ENCODE results near the gene IQCK.
"Not testable (repeated sequence)": the region's sequence is repeated elsewhere in the genome, so short reads cannot be mapped to it uniquely, and the experiment has no call there.

Gene IQCK

DNA sequence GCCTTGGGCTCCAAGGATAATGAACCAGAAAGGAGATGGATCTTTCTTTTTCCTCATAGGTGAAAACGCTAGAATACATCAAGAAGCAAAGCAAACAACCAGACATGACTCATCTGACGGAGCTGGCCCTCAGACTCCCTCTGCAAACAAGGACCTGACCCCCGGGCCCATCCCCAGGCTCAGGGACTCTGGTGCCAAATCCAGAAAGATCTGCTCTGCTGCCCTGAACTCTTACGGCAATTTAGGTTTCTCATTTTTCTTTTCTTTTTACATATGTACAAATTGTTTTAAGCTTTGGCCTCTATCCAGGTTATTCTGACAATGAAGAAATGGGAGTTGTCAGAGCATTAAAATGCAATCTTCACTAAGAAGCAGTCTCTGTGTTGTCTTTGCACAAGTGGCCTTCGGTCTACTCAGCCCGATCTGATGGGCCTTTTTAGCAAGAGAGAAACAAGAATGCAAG, 17.7 kb upstream of the IQCK start:
- DNase-seq, result no peak

DNA sequence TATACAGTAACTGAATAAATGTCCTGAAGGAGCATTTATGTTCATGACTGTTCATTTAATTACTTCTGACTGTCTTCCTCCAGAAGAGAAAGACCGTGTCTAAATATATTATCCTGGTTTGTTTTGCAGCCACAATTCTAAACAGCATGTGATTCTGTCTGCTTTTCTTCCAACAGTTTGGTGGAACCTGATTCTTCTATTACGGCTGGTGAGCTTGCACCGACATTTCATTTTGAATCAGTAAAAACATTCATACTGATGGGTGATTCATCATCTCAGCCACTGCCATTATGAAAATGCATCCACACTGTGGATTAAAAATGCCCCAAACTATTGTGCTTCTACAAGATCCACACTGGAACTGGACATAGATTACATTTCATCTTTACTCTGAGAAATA, 17.0 kb upstream of the IQCK start:
- no peak for DNase-seq

DNA sequence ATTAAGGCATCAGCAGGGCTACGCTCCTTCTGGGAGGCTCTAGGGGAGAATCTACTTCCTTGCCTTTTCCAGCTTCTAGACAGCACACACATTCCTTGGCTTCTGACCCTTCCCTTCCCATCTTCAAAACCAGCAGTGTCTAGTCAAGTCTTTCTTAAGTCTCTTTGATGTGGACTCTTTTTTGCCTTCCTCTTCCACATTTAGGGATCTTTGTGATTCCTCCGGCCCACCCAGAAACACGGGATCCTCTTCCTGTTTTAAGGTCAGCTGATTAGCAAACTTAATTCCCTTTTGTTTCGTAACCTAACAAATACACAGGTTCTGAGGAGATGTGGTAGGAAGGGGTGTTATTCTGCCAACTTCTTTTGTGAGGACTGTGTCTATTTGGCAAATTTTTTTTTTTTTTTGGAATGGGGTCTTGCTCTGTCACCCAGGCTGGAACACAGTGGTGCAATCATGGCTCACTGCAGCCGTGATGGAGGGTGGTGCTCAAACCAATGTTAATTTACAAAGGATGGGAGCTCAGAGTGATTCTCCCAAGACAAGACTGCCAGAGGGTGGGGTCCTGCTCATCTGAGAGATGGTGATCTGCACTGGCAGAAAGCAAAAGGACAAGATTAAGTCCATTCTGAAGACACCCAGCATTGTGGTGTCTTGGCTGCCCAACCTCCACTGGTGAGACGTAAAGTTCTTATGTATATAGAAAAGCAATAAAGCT, 14.7 kb upstream of the IQCK start:
- no peak for DNase-seq

DNA sequence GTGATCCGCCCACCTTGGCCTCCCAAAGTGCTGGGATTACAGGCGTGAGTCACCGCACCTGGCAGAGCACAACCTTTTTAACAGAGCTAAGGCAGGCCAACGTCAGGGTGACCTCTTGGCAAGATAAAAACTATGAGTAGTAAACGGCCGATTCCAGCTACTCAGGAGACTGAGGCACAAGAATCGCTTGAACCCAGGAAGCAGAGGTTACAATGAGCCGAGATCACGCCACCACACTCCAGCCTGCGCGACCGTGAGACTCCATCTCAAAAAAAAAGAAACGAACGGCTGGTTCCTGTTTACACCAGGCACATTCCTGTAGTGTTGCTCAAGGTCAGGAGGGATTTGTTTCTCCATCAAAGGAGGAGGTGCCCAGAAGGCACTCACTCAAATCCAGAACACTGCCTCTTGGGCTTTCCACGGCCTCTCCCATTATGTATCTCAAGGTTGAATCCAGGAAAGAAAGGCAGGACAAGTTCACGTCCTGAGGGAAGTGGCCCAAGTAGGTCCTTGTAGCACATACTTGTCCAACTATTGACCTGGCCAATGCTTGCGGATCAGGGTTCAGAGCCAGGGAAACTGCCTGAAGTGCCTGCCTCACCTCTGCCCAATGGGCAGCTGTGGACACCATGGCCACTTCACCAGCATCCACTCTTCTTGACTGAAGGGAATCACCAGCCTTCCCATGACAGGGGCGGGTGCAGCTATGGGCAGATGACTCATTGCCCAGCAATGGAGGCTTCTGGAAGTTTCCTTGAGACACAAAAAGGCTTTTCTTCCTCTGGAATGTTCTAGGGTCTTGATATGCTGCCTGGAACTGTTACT, 13.5 kb upstream of the IQCK start:
- DNase-seq, result no peak

DNA sequence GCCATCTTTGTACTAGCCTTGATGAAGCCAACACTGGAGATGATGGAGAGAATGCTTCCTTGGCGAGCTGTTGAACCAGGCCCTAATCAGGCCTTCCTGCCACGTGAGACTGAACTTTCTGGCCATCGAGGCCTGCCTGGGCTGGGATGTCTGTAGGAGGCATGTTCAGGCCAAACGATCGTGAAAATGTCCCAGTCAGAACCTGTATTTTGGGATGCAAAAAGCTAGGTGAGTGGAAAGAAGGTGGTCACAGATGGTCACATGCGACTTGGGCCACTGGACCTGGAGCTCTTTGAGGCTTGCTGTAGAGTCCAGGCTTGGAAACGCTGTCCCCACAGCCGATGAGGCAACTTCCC, 12.9 kb upstream of the IQCK start:
- no peak for DNase-seq

DNA sequence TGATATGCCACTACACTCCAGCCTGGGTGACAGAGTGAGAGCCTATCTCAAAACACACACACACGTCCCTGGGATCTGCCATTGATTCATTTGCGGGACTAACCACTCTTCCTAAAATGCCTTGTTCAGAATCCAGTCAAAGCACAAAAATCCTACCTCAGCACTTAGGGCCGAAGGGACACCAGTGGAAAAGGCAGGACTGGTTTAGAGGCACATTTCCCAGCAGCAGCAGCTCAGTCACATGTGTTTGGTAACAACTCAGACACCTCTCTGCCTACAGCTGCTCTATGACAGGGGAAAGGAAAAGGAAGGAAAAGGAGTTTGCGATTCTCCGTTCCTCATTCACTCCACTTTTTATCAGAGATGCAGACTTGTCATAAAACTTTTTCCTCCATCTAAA, 12.2 kb upstream of the IQCK start:
- no peak for DNase-seq

DNA sequence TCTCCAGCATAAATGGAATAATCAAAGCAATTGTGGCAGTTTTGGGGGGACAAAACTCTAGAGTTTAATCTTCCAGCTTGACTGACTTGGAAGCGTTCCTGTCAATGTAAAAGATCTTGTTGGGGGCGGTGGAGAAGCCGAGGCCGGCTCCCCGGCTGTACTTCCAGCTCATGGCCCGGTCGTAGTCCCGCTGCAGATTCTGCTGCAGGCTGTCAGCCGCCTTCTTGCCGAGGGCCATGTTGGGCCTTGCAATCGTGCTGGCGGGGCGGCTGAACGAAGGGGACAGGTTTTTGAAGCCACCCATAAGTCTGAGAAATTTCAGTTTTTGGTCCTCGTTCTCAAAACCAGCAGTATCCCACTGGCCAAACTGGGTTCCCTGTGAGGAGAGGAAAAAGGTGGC, 11.2 kb upstream of the IQCK start:
- no peak for DNase-seq

DNA sequence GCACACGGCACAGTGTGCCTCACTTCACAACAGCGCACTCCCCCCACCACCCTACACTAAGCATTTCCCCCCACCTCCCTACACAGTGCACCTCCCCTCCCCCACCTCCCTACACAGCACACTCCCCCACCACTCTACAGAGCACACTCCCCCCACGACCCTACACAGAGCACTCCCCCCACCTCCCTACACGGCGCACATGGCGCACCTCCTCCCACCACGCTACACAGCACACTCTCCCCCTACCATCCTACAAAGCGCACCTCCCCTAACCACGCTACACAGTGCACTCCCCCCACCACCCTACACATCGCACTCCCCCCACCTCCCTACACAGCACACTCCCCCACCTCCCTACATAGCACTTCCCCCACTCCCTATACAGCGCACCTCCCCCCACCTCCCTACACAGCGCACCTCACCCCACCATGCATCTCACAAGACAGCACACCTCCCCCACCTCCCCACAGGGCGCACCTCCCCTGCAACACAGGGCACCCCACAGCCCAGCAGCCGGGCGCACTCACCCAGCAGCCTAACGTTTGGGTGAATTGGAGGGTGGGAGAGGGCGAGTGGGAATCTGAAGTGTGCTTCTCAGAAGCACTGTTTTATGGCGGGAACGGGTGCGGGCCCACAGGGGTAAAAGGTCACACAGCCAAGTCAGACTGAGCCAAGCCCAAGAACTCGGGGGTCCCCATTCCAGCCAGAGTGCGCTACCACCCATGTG, 10.3 kb upstream of the IQCK start:
- no peak for DNase-seq

DNA sequence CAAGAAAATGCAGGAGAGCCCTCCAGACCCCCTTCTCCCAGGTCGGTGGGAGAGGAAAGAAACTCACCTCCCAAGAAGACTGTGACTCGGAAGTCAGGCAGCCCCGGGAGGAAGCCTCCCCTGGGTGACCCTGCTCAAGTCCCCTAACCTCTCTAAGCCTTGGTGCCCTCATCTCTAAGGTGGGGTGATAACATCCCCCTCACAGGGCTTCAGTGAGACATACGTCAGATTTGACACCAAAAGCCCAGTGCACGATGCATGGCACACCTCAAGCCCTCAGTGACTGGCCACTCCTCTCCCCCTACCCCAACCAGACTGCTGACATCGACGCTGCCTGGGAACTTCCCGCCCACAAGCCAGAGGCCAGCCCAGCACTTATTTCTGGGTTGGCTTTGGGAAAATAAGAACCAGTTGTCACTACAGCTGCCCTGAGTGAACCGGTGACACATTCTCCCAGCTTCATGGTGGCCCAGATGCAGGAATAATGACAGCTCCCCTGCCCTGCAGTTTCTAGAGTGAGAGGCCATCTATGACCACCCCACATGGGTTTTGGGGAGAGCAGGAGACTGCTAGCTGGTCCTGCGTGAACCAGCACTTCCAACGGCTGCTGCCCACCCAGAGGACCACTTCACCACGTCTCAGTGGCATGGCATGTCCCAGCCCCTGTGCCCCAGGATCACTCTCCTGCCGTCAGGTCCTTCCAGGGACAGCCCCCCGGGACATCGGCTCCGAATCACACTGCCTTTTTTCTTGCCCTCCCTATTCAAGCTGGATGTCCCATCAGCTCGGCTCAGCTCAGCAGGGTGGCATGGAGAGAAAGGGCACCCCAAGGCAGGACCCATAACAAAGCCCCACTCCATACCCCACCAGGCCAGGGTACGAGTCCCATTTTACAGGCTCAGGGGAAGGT, 9.5 kb upstream of the IQCK start:
- no peak for DNase-seq

DNA sequence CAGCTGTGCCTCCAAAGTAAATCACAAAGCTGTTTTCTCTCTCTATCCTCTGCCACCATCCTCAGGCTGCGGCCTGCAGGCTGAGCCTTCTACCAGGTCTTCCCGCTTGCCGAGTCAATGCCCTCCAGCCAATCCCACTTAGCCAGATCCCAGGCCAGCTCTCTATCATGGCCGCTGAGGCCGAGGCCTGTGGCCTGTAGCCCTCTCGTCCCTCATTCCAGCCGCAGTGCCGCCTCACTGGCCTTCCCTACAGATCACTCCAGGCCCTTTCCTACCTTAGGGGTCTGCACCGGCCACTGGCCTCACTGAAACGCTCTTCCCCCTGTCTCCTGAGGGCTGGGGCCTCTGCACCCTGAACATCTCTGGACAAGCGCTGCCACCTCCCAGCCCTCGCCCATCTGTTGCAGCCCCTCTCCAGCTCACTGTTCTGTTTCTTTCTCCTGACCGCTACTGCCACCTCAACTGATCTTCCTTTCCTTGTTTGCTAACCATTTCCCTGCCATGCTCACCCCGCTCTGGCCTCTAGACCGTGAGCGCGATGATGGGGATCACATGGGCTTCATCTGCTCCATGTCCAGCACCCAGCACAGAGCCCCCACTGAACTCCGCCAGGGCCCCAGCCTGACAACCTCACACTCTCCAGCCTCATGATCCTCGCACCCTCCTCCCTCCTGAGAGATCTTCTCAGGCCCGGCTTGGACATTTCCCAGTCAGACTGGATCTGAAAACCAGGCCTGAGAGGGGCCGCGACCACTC, 8.5 kb upstream of the IQCK start:
- DNase-seq, result no peak

DNA sequence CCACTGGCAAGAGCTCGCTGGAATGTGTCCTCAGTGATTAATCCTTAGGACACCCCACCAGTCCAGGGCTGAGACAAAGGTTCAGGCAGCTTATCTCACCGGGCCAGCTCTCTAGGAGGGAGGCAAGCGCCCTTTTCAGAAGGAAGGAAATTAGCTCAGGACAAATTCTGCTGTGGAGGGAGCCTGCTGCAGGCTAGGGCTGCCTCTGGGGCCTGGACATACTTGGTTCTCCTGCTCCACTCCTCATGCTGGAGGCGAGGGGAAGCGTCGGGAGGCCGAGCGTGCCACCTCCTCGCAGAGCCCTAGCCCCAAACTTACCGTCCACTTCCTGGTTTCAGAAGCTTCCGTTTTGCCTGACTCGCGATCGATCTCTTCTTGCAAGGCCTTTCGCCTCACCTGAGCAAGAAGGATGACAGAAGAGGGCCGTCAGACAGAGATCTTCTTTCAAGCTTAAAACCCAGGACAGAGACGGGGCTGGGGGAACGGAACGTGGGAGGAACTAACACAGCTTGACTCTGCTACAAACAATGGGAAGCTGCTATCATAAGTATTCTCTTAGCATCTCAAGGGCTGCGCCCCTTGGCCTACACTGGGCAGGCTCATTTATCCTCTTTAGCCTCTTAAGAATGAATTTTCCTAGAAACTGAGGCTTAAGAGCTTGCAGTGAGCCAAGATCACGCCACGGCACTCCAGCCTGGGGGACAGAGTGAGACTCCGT, 7.7 kb upstream of the IQCK start:
- no peak for DNase-seq

DNA sequence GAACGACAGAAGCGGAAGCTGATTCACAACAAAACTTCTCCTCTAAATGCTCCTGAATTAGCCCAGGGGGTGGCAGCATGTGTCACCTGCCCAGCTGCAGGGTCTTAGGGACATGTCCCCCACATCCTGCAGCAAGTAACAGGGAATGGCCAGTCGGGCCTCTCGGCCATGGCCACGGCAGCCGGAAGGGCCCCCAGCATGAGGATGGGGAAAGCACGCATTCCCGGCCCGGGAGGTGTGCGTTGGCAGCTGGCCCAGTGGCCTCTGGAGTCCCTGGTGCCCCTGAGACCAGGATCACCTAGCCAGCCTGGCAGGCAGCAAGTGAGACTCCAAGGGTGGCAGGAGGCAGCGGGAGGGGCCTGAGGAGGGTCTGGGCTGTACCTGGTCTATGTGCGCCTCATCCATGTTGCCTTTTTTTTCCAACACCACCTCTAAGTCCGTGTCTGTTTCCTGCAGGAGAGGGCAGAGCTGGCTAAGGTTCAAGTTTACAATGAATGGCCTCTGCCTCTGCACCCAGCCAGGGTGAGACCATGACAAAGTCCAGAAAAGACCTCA, 7.0 kb upstream of the IQCK start:
- no peak for DNase-seq

DNA sequence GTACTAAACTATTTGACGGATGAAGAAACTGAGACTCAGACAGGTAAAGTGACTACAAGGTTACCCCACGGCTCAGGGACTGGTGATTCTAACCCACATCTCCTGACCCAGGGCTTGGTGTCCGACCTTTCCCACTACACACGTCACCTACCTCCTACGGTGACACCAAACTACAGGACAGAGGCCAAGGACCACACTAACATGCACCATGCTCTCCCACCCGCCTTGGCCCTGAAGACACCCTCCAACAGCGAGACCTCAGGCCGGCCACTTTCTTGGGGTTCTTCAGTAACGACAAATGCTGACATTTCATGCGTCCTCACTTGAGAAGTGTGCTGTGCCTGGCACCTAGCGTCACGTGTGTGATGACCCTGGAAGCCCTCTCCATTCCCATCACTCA, 6.4 kb upstream of the IQCK start:
- DNase-seq, result no peak

DNA sequence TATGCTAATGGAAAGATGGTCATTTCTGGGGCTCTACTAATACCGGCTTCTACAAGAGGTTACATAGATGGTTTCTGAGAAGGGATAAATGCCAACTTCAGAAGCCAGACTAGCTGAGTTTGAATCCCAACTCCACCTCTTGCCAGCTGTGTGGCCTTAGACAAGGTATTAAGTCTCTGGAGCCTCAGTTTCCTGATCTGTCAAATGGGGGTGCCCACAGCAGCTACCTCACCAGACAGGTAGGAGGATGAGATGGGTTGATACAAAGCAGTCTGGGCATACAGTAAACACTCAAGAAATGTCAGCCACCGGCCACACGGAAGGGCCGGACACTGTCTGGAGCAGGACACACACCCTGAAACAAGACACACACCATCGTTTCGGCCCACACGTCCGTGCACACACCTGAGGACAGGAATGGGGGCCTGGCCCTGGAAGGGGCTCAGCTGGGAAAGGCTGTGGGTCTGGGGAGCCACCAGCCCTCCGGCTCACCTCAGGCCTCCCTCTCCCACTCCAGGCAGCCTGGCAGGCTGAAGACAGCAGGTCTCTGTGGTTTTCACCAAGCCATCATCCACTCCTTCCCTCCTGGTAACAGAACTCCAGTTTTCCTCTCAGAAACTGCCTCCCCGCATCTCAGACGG, 5.5 kb upstream of the IQCK start:
- DNase-seq, result no peak

DNA sequence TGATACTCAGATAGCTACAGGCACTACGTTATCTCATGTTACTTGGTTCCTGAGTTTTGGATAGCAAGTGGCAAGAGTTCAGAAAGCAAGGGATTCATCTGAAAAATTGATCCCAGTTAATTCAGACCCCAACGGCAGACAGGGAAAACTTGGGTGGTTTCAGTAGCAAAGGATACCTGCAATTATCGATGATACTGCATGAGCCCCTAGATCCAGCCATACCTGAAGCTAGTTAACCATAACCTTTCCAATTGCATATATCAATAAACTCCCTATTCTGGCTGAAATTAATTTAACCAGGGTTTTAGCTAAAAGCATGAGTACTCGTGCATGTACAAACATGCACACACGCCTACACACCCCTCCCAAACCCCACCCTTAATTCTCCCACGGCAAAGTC, 4.4 kb upstream of the IQCK start:
- DNase-seq, result no peak

DNA sequence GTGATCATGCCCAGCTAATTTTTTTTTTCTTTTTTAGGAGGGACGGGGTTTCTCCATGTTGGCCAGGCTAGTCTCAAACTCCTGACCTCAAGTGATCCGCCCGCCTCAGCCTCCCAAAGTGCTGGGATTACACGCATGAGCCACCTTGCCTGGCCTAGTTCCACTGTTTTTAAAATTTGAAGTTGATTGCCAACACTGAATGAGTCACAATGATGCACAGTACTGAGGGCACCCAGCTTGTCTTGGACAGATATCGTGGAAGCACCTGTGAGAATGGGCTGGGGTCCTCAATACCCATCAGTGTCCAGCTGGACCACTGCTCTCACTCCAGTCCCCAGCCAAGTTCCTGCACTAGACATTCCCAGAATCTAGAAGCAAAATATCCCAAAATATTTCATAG, 2.5 kb upstream of the IQCK start:
- no peak for DNase-seq

DNA sequence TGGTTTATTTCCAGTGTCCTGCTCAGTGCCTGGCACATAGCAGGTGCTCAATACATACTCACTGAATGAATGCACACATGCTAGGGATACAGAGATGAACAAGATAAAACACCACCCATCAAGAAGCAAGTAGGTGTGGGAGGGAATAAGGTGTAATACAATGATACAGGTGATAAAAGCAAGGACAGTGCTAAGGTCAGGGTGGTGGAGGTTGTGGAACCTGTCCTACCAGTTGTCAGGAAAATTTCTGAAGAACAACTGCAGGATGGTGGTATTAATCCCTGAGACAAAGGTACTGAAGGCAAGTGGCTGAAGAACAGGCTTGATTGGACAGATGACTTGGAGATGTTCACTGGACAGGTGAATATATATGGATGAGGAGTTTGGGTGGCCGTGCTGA, 1.9 kb upstream of the IQCK start:
- no peak for DNase-seq

DNA sequence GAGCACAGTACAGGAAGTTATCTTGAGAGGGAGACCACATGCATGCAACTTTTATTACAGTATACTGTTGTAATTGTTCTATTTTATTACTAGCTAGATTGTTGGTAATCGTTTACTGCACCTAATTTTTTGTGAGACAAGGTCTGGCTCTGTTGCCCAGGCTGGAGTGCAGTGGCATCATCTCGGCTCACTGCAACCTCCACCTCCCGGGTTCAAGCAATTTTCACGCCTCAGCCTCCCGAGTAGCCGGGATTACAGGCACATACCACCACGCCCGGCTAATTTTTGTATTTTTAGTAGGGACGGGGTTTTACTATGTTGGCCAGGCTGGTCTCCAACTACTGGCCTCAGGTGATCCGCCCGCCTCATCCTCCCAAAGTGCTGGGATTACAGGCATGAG, 1.3 kb upstream of the IQCK start:
- DNase-seq, result not testable (repeated sequence)

DNA sequence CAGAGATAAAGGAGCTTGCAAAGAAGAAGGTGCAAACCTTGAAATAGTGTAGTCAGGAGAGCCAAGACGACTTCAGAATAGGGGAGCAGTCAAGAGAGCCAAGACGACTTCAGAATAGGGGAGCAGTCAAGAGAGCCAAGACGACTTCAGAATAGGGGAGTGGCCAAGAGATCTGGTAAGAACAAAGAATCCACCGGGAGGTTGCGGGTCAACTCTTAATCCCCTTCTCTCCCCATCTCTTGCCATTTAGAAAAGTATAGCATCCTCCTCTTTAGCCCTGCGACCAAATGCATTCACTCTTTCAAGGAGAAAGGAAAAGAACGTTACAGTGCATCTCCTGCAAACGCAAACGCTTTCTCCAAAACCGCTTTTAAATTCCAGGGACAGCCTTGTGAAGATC, 757 bp upstream of the IQCK start:
- DNase-seq, result no peak

DNA sequence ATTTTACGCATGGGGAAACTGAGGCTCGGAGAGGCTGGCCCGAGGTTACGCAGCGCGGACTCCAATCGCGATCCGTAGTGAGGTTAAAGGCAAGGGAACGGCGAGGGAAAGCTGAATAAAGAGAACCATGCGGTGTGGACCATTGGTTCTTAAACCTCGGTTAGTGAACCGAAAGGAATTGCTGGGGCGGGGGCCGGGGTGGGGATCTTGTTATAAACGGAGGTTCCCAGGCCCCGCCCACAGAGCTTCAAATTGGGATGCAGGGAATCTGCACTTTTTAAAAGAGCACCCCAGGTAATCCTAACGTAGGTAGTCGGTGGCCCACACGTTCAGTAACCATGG, 524 bp downstream of the IQCK start:
- DNase-seq, result no peak

Measured in SIG-M5 (cell line).